Activated T-helper 1 cell treated with anti-CD3 and anti-CD28 coated beads, Interleukin-12 subunit alpha, Interleukin-12 subunit beta, Interleukin-2, Interleukin-4 antibody, amounts not matched to agents 30 ng/mL and 10 ng/mL and 1 ng/mL, durations not matched to agents 14 hours and 24 hours and 36 hours (primary cell): Measurements from ENCODE around the gene MBTD1. TPM values are rescaled to one million over a fixed set of nuclear protein-coding genes. Genes with fewer than 3 reads are reported as not detected.
A peak's percentile ranks its signal among the peaks of the same experiment; 100 is the strongest.
"Not testable (repeated sequence)": the region's sequence is repeated elsewhere in the genome, so short reads cannot be mapped to it uniquely, and the experiment has no call there.

ENCODE experiments used
- DNase-seq: peaks from one replicate; pipeline ENCODE4 v3.0.0; 2021; ENCODE audit warnings: low spot score
- H3K27ac Mint-ChIP-seq: one replicate; pipeline ENCODE4 v1.8.0; 2021; ENCODE audit warnings: mild to moderate bottlenecking, mixed read lengths
- H3K27me3 Mint-ChIP-seq: one replicate; pipeline ENCODE4 v1.8.0; 2022; ENCODE audit warnings: mild to moderate bottlenecking, moderate library complexity, mixed read lengths; ENCODE audit not compliant: insufficient read depth
- H3K36me3 Mint-ChIP-seq: one replicate; pipeline ENCODE4 v1.8.0; 2021; ENCODE audit warnings: low read depth, mixed read lengths
- H3K4me1 Mint-ChIP-seq: one replicate; pipeline ENCODE4 v1.8.0; 2021; ENCODE audit warnings: low read depth, mixed read lengths
- H3K4me3 Mint-ChIP-seq: one replicate; pipeline ENCODE4 v1.8.0; 2021; ENCODE audit warnings: mild to moderate bottlenecking, moderate library complexity, mixed read lengths
- H3K9me3 Mint-ChIP-seq: one replicate; pipeline ENCODE4 v1.8.0; 2021; ENCODE audit warnings: mixed read lengths
- intact Hi-C: fragments of 100-400 bp; cut with micrococcal nuclease; formaldehyde crosslinking; loops from one replicate; pipeline ENCODE4 v1.15.1; 2024
- total RNA-seq: library from RNA; stranded (reverse); gene quantifications from 2 replicates; pipeline ENCODE4 v1.2.3, GENCODE V29; 2022

Gene MBTD1
- total RNA-seq, 1 donor from 2014 or later = 12.0 TPM

- no peak for DNase-seq
- intact Hi-C loops = no loop called here
- peaks cover 32% of the 10 kb centered on the region for H3K36me3 Mint-ChIP-seq
- H3K27ac Mint-ChIP-seq = peak overlapping the region; percentile 44
- H3K4me1 Mint-ChIP-seq = peaks cover 9% of the 10 kb centered on the region
- H3K27me3 Mint-ChIP-seq = no peaks in the 10 kb centered on the region
- H3K9me3 Mint-ChIP-seq = no peaks in the 10 kb centered on the region
- H3K4me3 Mint-ChIP-seq = no peak overlapping the region
These were observed 59.0 kb downstream of the MBTD1 start for GRCh38 chr17:51200846-51201245.

- H3K27ac Mint-ChIP-seq = no peak overlapping the region
- peaks cover 9% of the 10 kb centered on the region for H3K4me1 Mint-ChIP-seq
- intact Hi-C loops = no loop called here
- no peak overlapping the region for H3K4me3 Mint-ChIP-seq
- no peaks in the 10 kb centered on the region for H3K27me3 Mint-ChIP-seq
- H3K9me3 Mint-ChIP-seq = no peaks in the 10 kb centered on the region
- DNase-seq = no peak
- peaks cover 34% of the 10 kb centered on the region for H3K36me3 Mint-ChIP-seq
These were observed 59.6 kb downstream of the MBTD1 start for GRCh38 chr17:51200295-51200694.

GRCh38 chr17:51197754-51198153, 62.1 kb downstream of the MBTD1 start:
- peaks cover 9% of the 10 kb centered on the region for H3K4me1 Mint-ChIP-seq
- H3K27me3 Mint-ChIP-seq = no peaks in the 10 kb centered on the region
- no peak overlapping the region for H3K27ac Mint-ChIP-seq
- H3K9me3 Mint-ChIP-seq = no peaks in the 10 kb centered on the region
- no peak for DNase-seq
- peaks cover 29% of the 10 kb centered on the region for H3K36me3 Mint-ChIP-seq
- H3K4me3 Mint-ChIP-seq = no peak overlapping the region
- intact Hi-C loops = no loop called here

GRCh38 chr17:51191895-51192294, 68.0 kb downstream of the MBTD1 start:
- no peak for DNase-seq
- Mint-ChIP-seq H3K27me3 (no peaks in the 10 kb centered on the region), H3K4me1 (peaks cover 6% of the 10 kb centered on the region), H3K9me3 (no peaks in the 10 kb centered on the region), H3K27ac (no peak overlapping the region), H3K4me3 (no peak overlapping the region), H3K36me3 (peaks cover 26% of the 10 kb centered on the region)
- intact Hi-C loops = no loop called here

- Mint-ChIP-seq H3K27ac (no peak overlapping the region), H3K36me3 (peaks cover 25% of the 10 kb centered on the region), H3K27me3 (no peaks in the 10 kb centered on the region), H3K4me1 (peaks cover 6% of the 10 kb centered on the region), H3K9me3 (no peaks in the 10 kb centered on the region), H3K4me3 (no peak overlapping the region)
- intact Hi-C loops = no loop called here
- no peak for DNase-seq
These were observed 70.2 kb downstream of the MBTD1 start for GRCh38 chr17:51189628-51190027.

GRCh38 chr17:51189162-51189561, 70.7 kb downstream of the MBTD1 start:
- Mint-ChIP-seq H3K4me1 (peaks cover 6% of the 10 kb centered on the region), H3K27ac (no peak overlapping the region), H3K27me3 (no peaks in the 10 kb centered on the region), H3K36me3 (peaks cover 27% of the 10 kb centered on the region), H3K9me3 (no peaks in the 10 kb centered on the region), H3K4me3 (no peak overlapping the region)
- no peak for DNase-seq
- intact Hi-C loops = no loop called here

GRCh38 chr17:51188271-51188833, 71.5 kb downstream of the MBTD1 start:
- no peak for DNase-seq
- H3K27ac Mint-ChIP-seq = no peak overlapping the region
- intact Hi-C loops = no loop called here
- peaks cover 6% of the 10 kb centered on the region for H3K4me1 Mint-ChIP-seq
- no peaks in the 10 kb centered on the region for H3K27me3 Mint-ChIP-seq
- peaks cover 27% of the 10 kb centered on the region for H3K36me3 Mint-ChIP-seq
- no peaks in the 10 kb centered on the region for H3K9me3 Mint-ChIP-seq
- H3K4me3 Mint-ChIP-seq = no peak overlapping the region

- no peak overlapping the region for H3K4me3 Mint-ChIP-seq
- H3K4me1 Mint-ChIP-seq = peaks cover 6% of the 10 kb centered on the region
- no peak for DNase-seq
- H3K27ac Mint-ChIP-seq = no peak overlapping the region
- no peaks in the 10 kb centered on the region for H3K9me3 Mint-ChIP-seq
- no peaks in the 10 kb centered on the region for H3K27me3 Mint-ChIP-seq
- peaks cover 17% of the 10 kb centered on the region for H3K36me3 Mint-ChIP-seq
- intact Hi-C loops = no loop called here
These were observed 74.0 kb downstream of the MBTD1 start for GRCh38 chr17:51185763-51186332.

GRCh38 chr17:51184124-51184523, 75.7 kb downstream of the MBTD1 start:
- no peak for DNase-seq
- Mint-ChIP-seq H3K36me3 (peaks cover 18% of the 10 kb centered on the region), H3K4me3 (no peak overlapping the region), H3K27ac (no peak overlapping the region), H3K27me3 (no peaks in the 10 kb centered on the region), H3K4me1 (no peaks in the 10 kb centered on the region), H3K9me3 (no peaks in the 10 kb centered on the region)
- intact Hi-C loops = no loop called here

- intact Hi-C loops = no loop called here
- no peaks in the 10 kb centered on the region for H3K27me3 Mint-ChIP-seq
- H3K9me3 Mint-ChIP-seq = no peaks in the 10 kb centered on the region
- H3K4me1 Mint-ChIP-seq = no peaks in the 10 kb centered on the region
- H3K27ac Mint-ChIP-seq = no peak overlapping the region
- no peak for DNase-seq
- H3K4me3 Mint-ChIP-seq = no peak overlapping the region
- peaks cover 13% of the 10 kb centered on the region for H3K36me3 Mint-ChIP-seq
These were observed 79.4 kb downstream of the MBTD1 start for GRCh38 chr17:51180486-51180885.

GRCh38 chr17:51172030-51172429, 87.8 kb downstream of the MBTD1 start:
- peaks cover 16% of the 10 kb centered on the region for H3K4me1 Mint-ChIP-seq
- H3K27me3 Mint-ChIP-seq, H3K4me3 Mint-ChIP-seq, DNase-seq, H3K9me3 Mint-ChIP-seq, intact Hi-C loops, H3K27ac Mint-ChIP-seq: not testable (repeated sequence)
- peaks cover 38% of the 10 kb centered on the region for H3K36me3 Mint-ChIP-seq

- H3K27me3 Mint-ChIP-seq = peaks cover 1% of the 10 kb centered on the region
- intact Hi-C loops = no loop called here
- H3K4me1 Mint-ChIP-seq = peaks cover 20% of the 10 kb centered on the region
- H3K27ac Mint-ChIP-seq = no peak overlapping the region
- H3K9me3 Mint-ChIP-seq = no peaks in the 10 kb centered on the region
- peaks cover 41% of the 10 kb centered on the region for H3K36me3 Mint-ChIP-seq
- H3K4me3 Mint-ChIP-seq = no peak overlapping the region
- DNase-seq = no peak
These were observed 89.1 kb downstream of the MBTD1 start for GRCh38 chr17:51170736-51171135.

GRCh38 chr17:51169340-51169739, 90.5 kb downstream of the MBTD1 start:
- Mint-ChIP-seq H3K27ac (no peak overlapping the region), H3K4me3 (peak overlapping the region; percentile 43), H3K27me3 (peaks cover 1% of the 10 kb centered on the region), H3K9me3 (no peaks in the 10 kb centered on the region), H3K36me3 (peaks cover 46% of the 10 kb centered on the region), H3K4me1 (peaks cover 32% of the 10 kb centered on the region)
- intact Hi-C loops = no loop called here
- DNase-seq = no peak
